Esophagus muscularis mucosa (tissue), 3 donors: ENCODE results near the gene CCNG1.

Source experiments
- POLR2A ChIP-seq: fragments of 450-650 bp; IDR thresholded peaks from one replicate; pipeline ENCODE4 v1.6.1; 2017; ENCODE audit warnings: antibody characterized with exemption, moderate library complexity, mild to moderate bottlenecking, low read depth
- TF ChIP-seq, protein P1 (sequence below), 3 experiments: fragments of 200-600 bp in 2 of 3; fragments of 450-650 bp in 1 of 3; sonication (generic) in 2 of 3; IDR thresholded peaks; one replicate each; pipeline ENCODE4 v1.5.1; 2017 to 2019; ENCODE audit warnings: antibody characterized with exemption in 3 of 3, mild to moderate bottlenecking in 2 of 3, moderate library complexity in 1 of 3

DNA sequence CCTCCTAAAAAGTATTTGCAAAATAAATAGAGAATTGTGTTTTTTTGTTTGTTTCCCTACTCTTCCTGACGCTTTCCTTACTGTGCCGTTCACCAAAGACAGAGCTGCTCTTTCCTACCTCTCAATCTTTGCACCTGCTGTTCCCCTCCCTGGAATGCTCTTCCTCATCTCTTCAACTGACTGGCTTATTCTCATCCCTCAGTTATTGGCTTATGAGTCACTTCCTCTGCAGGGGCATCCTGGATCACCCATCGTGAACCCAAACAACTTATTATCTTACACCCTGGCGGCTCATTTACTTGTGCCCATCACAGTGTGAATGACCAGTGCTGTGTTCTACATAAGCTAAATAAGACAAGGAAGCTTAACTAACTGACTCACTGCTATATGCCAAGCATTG, 36.1 kb upstream of the CCNG1 start:
- TF ChIP-seq, protein P1, sequence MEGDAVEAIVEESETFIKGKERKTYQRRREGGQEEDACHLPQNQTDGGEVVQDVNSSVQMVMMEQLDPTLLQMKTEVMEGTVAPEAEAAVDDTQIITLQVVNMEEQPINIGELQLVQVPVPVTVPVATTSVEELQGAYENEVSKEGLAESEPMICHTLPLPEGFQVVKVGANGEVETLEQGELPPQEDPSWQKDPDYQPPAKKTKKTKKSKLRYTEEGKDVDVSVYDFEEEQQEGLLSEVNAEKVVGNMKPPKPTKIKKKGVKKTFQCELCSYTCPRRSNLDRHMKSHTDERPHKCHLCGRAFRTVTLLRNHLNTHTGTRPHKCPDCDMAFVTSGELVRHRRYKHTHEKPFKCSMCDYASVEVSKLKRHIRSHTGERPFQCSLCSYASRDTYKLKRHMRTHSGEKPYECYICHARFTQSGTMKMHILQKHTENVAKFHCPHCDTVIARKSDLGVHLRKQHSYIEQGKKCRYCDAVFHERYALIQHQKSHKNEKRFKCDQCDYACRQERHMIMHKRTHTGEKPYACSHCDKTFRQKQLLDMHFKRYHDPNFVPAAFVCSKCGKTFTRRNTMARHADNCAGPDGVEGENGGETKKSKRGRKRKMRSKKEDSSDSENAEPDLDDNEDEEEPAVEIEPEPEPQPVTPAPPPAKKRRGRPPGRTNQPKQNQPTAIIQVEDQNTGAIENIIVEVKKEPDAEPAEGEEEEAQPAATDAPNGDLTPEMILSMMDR (IDR thresholded peaks at IDR 0.05) = no peak
- no peak for TF ChIP-seq POLR2A
